GM23248 (cell line): Measurements from ENCODE around the gene AKIRIN1.

ENCODE experiments used
- EZH2 ChIP-seq: fragments of 200-600 bp; sonication (generic); IDR thresholded peaks from 2 replicates; pipeline ENCODE4 v1.6.1; 2018; ENCODE audit warnings: antibody characterized with exemption, mild to moderate bottlenecking; ENCODE audit not compliant: insufficient read depth, poor library complexity, severe bottlenecking
- EZH2phosphoT487 ChIP-seq: fragments of 200-600 bp; sonication (generic); IDR thresholded peaks from 2 replicates; pipeline ENCODE4 v1.6.1; 2018; ENCODE audit warnings: antibody characterized with exemption, moderate library complexity, mild to moderate bottlenecking, low read depth; ENCODE audit not compliant: insufficient read depth

GRCh38 chr1:38950553-38950952 lies 40.5 kb upstream of the AKIRIN1 start:
- no peak for TF ChIP-seq EZH2phosphoT487
- no peak for TF ChIP-seq EZH2
